HFF-Myc (cell line): ENCODE data around the gene UGCG.

Source experiments
- DNase-seq: peaks from one replicate; pipeline ENCODE4 v3.0.0-alpha.2; 2011; ENCODE audit warnings: low read depth; ENCODE audit errors: extremely low read depth
- H3K4me3 ChIP-seq: replicated peaks from 2 replicates; pipeline ENCODE4 v1.5.1; 2011; ENCODE audit warnings: low read depth, mild to moderate bottlenecking, control low read depth, low read length
- TF ChIP-seq, protein P1 (sequence below): IDR thresholded peaks from 2 replicates; pipeline ENCODE4 v1.5.1; 2012; ENCODE audit warnings: mild to moderate bottlenecking, low read depth, low read length, control low read depth; ENCODE audit errors: missing control alignments

Gene UGCG

DNA sequence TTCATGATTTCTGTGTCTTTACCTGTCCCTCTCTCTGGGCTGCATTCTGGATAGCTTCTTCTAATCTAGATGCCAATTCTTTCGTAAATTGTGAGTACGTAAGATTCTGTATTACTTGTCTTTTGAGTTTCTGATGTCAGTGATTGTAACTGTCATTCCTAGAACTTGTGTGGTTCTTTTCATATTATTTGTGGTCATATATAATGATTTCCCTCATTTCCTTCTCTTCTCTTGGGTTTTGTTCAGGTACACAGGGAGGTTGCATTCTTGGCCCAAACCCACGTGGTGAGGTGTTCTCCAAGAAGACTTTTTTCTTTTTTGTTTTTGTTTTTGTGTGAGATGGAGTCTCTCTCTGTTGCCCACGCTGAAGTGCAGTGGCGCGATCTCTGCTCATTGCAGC, 13.8 kb downstream of the UGCG start:
- TF ChIP-seq, protein P1, sequence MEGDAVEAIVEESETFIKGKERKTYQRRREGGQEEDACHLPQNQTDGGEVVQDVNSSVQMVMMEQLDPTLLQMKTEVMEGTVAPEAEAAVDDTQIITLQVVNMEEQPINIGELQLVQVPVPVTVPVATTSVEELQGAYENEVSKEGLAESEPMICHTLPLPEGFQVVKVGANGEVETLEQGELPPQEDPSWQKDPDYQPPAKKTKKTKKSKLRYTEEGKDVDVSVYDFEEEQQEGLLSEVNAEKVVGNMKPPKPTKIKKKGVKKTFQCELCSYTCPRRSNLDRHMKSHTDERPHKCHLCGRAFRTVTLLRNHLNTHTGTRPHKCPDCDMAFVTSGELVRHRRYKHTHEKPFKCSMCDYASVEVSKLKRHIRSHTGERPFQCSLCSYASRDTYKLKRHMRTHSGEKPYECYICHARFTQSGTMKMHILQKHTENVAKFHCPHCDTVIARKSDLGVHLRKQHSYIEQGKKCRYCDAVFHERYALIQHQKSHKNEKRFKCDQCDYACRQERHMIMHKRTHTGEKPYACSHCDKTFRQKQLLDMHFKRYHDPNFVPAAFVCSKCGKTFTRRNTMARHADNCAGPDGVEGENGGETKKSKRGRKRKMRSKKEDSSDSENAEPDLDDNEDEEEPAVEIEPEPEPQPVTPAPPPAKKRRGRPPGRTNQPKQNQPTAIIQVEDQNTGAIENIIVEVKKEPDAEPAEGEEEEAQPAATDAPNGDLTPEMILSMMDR, result no peak
- DNase-seq, result no peak
- no peak overlapping the region for H3K4me3 ChIP-seq

DNA sequence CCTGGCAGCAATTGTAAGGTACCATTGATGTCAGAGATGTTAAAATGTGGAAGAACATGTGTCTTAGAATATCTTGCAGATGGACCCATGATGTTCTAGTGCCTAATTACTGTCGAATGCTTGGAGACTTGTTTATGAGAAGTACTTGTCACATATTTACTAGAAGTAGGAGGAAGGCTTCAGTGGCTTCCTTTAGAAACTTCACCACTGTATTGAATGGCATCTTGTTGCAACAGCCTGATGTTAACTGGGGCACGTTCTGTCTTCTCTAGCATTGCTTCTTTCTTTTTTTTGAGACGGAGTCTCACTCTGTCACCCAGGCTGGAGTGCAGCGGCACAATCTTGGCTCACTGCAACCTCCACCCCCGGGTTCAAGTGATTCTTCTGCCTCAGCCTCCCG, 16.5 kb downstream of the UGCG start:
- TF ChIP-seq, protein P1, result no peak
- H3K4me3 ChIP-seq, result no peak overlapping the region
- DNase-seq, result no peak

DNA sequence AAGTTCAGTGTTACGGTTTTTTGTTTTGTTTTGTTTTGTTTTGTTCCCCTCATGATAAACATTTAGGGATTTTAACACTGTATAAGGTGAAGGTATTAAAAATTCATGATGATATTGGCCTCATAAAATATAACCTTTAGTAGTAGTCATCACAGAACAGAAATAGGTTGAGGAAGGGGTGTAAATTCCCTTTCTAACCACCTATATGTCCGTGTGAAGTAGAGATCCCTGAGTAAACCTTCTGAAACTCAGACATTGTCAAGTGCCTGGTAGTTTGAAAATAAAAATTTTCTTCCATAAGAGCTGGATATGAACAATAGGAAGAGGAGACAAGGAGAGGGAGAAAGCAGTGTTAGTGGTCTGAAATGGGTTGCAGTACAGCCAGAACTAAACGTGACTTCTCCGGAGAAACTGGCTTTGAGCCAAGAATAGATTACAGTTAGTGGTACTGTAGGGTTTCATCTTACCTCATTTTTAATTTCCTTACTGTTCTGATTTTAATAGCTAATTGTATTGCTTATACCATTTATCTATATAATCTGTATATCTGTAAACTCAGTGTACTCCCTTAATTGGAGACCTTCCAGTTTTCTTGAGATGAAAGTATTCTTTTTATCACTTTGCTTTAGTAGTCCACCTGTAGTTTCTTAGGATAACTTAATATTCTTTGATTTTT, 18.3 kb downstream of the UGCG start:
- H3K4me3 ChIP-seq, result no peak overlapping the region
- DNase-seq, result no peak
- TF ChIP-seq, protein P1, result no peak

DNA sequence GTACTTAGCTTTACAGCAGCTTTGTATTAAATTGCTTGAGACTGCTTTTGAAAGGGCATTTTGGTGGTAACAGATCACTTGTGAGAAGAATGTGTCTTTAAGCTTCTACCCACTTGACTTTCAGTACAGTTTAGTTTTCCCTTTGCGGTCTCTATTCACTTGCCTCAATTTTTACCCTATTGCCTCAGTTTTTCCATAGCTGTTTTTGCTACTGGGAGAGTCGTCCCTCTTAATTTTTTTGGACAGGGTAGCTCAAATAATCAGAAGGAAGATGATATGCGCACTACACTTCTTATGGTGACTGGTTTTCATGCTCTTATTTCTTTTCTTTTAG, 18.8 kb downstream of the UGCG start:
- DNase-seq, result no peak
- no peak overlapping the region for H3K4me3 ChIP-seq
- TF ChIP-seq, protein P1, result no peak

DNA sequence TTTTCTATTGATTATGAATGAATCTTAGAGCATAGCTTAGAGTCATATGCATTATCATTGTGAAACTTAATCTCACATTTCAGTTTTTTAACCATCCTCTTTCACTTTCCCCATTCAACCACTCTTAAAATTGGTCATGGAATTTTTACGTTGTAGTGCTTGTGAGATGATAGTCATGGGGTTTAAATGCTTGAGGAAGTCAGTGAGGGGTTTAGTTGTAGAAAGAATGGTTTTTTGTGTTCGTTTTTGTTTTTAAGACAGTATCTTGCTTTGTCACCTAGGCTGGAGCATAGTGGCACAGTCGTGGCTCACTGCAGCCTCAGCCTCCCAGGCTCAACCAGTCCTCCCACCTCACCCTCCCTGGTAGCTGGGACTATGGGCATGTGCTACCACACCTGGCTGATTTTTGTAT, 19.6 kb downstream of the UGCG start:
- TF ChIP-seq, protein P1, result no peak
- DNase-seq, result no peak

DNA sequence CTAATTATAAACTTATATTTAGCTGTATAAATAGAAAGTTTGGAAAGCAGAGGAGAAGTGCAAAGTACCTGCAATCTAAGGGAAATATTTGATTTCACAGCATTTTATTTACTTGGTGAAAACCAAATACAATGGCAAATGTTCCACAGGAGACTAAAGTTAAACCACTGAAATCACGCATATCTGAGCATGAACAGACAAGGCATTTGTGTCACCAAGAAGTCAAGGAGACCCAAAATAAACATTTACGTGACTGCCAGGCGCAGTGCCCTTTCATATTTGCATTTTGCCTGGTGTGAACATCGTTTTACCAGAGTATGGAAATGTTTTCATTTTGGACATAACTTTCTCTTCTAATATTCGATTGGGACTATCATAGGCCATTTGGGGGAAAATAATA, 20.6 kb downstream of the UGCG start:
- TF ChIP-seq, protein P1, result no peak
- no peak overlapping the region for H3K4me3 ChIP-seq
- DNase-seq, result no peak

More for the DNA sequence above, 19.6 kb downstream of the UGCG start:
- H3K4me3 ChIP-seq, result no peak overlapping the region

DNA sequence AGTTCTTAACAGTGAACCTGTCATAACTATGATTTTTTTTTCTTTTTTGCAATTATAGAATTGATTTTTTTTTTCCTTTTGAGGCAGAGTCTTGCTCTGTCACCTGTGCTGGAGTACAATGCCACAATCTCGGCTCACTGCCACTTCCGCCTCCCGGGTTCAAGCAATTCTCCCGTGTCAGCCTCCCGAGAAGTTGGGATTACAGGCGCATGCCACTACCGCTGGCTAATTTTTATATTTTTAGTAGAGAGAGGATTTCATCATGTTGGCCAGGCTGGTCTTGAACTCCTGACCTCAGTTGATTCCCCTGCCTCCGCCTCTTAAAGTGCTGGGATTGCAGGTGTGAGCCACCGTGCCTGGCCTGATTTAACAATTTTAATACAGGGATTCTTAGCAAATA, 21.4 kb downstream of the UGCG start:
- TF ChIP-seq, protein P1, result no peak
- no peak overlapping the region for H3K4me3 ChIP-seq
- DNase-seq, result no peak
